H1 (cell line): ENCODE results near the gene PRUNE1. TPM values are rescaled to one million over a fixed set of nuclear protein-coding genes. Genes with fewer than 3 reads are reported as not detected.
A peak's percentile ranks its signal among the peaks of the same experiment; 100 is the strongest.

Experiments used
- HDAC2 ChIP-seq, 2 experiments: fragments of 300-600 bp in 1 of 2; sonication (generic) in 1 of 2; IDR thresholded peaks; 2 replicates each; pipeline ENCODE4 v1.6.1; 2011 to 2012; ENCODE audit warnings: low read depth in 2 of 2, low read length in 2 of 2, mild to moderate bottlenecking in 2 of 2, moderate library complexity in 2 of 2, borderline replicate concordance in 1 of 2, inconsistent platforms in 1 of 2
- MAX ChIP-seq: IDR thresholded peaks from 2 replicates; pipeline ENCODE4 v1.6.1; 2012; ENCODE audit warnings: inconsistent platforms
- SUZ12 ChIP-seq: fragments of 200-600 bp; sonication (generic); IDR thresholded peaks from 2 replicates; pipeline ENCODE4 v1.6.1; 2012; ENCODE audit warnings: mild to moderate bottlenecking, inconsistent platforms, low read length, moderate library complexity, mixed read lengths
- TBP ChIP-seq: IDR thresholded peaks from 2 replicates; pipeline ENCODE4 v1.6.1; 2011; ENCODE audit warnings: low read depth, low read length, improper control_type of control experiment
- polyA plus RNA-seq, 7 experiments: library from polyadenylated mRNA; depleted of rRNA in 3 of 7; stranded (reverse) in 5 of 7; unstranded in 2 of 7; fragments of >200 nt in 5 of 7; fragments of 200-250 nt in 2 of 7; gene quantifications; 1 replicate in 5 of 7; 2 replicates in 1 of 7; 4 replicates in 1 of 7; pipeline versions ENCODE4 v1.2.1 to v1.2.3, GENCODE V29; 2011 to 2013; ENCODE audit warnings: missing spikeins in 2 of 7, mixed read lengths in 2 of 7
- total RNA-seq: library from RNA; stranded (reverse); fragmentation: NEBNext Ultra II Directional; extraction: Animal tissue kit (Norgen Biotek cat#: 25700); gene quantifications from 2 replicates; pipeline ENCODE4 v1.2.1, GENCODE V29; 2021

The PRUNE1 gene
- total and polyA plus RNA-seq, 2 of the 8 experiments (the other 6 are each of a cell fraction or from before 2014, with no cell fraction given) = 32.8 to 54.2 TPM

GRCh38 chr1:151024540-151025146 lies 16.4 kb downstream of the PRUNE1 start (continued):
- peak; percentile 47; the same call in 1 of the 2 replicates for TF ChIP-seq MAX
- no peak for TF ChIP-seq TBP
- TF ChIP-seq HDAC2 (IDR thresholded peaks at IDR 0.05; ENCODE audit: borderline replicate concordance in 1 of 2, low read depth in 2 of 2, low read length in 2 of 2) = no peak
- no peak for TF ChIP-seq SUZ12
